Liver (tissue), 3 donors: ENCODE results near the gene MBP.

ENCODE experiments used
- CTCF ChIP-seq: fragments of 150-350 bp; IDR thresholded peaks from 2 replicates; pipeline ENCODE4 v1.5.1; 2017; ENCODE audit warnings: improper control_type of control experiment, low read depth, low read length; ENCODE audit not compliant: missing input control
- EGR1 ChIP-seq, 2 donors: IDR thresholded peaks; 2 replicates each; pipeline ENCODE4 v1.6.1; 2016 to 2018; ENCODE audit warnings: antibody characterized with exemption in 2 of 2, low read depth in 2 of 2
- FOXA1 ChIP-seq: IDR thresholded peaks from 2 replicates; pipeline ENCODE4 v1.6.1; 2016; ENCODE audit warnings: antibody characterized with exemption
- FOXA2 ChIP-seq: IDR thresholded peaks from 2 replicates; pipeline ENCODE4 v1.6.1; 2016; ENCODE audit warnings: antibody characterized with exemption
- HNF4A ChIP-seq, 2 donors: conservative IDR thresholded peaks; 2 replicates each; pipeline ENCODE4 v1.6.1; 2016; ENCODE audit warnings: antibody characterized with exemption in 2 of 2, mild to moderate bottlenecking in 2 of 2
- MAX ChIP-seq: IDR thresholded peaks from 2 replicates; pipeline ENCODE4 v1.6.1; 2016; ENCODE audit warnings: antibody characterized with exemption
- RAD21 ChIP-seq, 2 donors: IDR thresholded peaks; 2 replicates each; pipeline ENCODE4 v1.6.1; 2016; ENCODE audit warnings: antibody characterized with exemption in 2 of 2, mild to moderate bottlenecking in 2 of 2
- REST ChIP-seq: IDR thresholded peaks from 2 replicates; pipeline ENCODE4 v1.6.1; 2016; ENCODE audit warnings: antibody characterized with exemption, mild to moderate bottlenecking
- TAF1 ChIP-seq: conservative IDR thresholded peaks from 2 replicates; pipeline ENCODE4 v1.6.1; 2016; ENCODE audit warnings: antibody characterized with exemption, mild to moderate bottlenecking
- YY1 ChIP-seq: IDR thresholded peaks from 2 replicates; pipeline ENCODE4 v1.6.1; 2016; ENCODE audit warnings: antibody characterized with exemption, mild to moderate bottlenecking
- TF ChIP-seq, protein P1 (sequence below): IDR thresholded peaks from 2 replicates; pipeline ENCODE4 v1.6.1; 2016; ENCODE audit warnings: antibody characterized with exemption
- TF ChIP-seq, protein P2 (sequence below): IDR thresholded peaks from 2 replicates; pipeline ENCODE4 v1.6.1; 2016; ENCODE audit warnings: antibody characterized with exemption
- donor health status: healthy.
- donor health status: healthy.

DNA sequence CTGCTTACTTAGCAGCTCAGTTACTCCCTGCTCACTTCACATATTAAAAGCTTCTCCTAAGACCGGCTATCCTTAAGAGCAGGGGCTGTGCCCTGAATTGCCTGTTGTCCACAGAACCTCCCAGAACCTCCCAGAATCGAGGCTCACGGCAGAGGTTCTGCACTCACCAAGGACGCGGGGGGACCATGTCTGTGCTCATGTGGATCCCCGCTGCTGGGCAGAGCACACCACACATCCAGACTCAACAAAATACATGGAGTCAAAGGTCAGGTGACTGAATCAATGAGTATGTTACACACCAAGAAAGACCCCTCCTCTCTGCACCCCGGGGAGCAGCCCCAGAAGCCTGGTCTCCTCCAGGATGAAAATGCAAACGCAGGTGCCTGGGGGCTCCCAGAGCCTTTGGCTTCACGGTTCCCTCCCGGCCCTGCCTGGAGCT is 149.0 kb downstream of the MBP start:
- TF ChIP-seq REST: no peak
- no peak for TF ChIP-seq CTCF
- no peak for TF ChIP-seq FOXA2
- TF ChIP-seq, protein P1, sequence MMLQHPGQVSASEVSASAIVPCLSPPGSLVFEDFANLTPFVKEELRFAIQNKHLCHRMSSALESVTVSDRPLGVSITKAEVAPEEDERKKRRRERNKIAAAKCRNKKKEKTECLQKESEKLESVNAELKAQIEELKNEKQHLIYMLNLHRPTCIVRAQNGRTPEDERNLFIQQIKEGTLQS: no peak
- TF ChIP-seq RAD21 (IDR thresholded peaks at IDR 0.05): no peak
- TF ChIP-seq TAF1: no peak
- TF ChIP-seq YY1: no peak
- TF ChIP-seq HNF4A (conservative IDR thresholded peaks at IDR 0.05): no peak
- TF ChIP-seq FOXA1: no peak
- TF ChIP-seq, protein P2, sequence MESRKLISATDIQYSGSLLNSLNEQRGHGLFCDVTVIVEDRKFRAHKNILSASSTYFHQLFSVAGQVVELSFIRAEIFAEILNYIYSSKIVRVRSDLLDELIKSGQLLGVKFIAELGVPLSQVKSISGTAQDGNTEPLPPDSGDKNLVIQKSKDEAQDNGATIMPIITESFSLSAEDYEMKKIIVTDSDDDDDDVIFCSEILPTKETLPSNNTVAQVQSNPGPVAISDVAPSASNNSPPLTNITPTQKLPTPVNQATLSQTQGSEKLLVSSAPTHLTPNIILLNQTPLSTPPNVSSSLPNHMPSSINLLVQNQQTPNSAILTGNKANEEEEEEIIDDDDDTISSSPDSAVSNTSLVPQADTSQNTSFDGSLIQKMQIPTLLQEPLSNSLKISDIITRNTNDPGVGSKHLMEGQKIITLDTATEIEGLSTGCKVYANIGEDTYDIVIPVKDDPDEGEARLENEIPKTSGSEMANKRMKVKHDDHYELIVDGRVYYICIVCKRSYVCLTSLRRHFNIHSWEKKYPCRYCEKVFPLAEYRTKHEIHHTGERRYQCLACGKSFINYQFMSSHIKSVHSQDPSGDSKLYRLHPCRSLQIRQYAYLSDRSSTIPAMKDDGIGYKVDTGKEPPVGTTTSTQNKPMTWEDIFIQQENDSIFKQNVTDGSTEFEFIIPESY: no peak
- no peak for TF ChIP-seq MAX
- no peak for TF ChIP-seq EGR1 (IDR thresholded peaks at IDR 0.05; ENCODE audit: low read depth in 2 of 2)
